IMR-90 (cell line): ENCODE results near the gene PPM1G. TPM values are rescaled to one million over a fixed set of nuclear protein-coding genes. Genes with fewer than 3 reads are reported as not detected.

ENCODE experiments used
- ATAC-seq: fragments of 200-7000 bp; cut with Tn5 transposase; 2 replicates; pipeline ENCODE4 v1.9.1; 2020; ENCODE audit warnings: low read depth, mild to moderate bottlenecking, moderate library complexity
- BruUV-seq: library from RNA; stranded (reverse); fragments of 400-500 nt; replicated peaks from 2 replicates; lab custom pipeline; 2021; lab: Mats Ljungman, UMichigan
- CTCF ChIA-PET: fragments of 300-600 bp; formaldehyde crosslinking; extraction: SDS; loops from one replicate; lab custom pipeline; 2021; ENCODE audit warnings: antibody characterized with exemption; lab: Yijun Ruan, JAX
- POLR2A ChIA-PET: fragments of 300-600 bp; sonication (Branson Sonifier 250); formaldehyde crosslinking; loops from one replicate; lab custom pipeline; 2022; ENCODE audit warnings: antibody characterized with exemption; ENCODE audit not compliant: unreplicated experiment; lab: Charles Lee
- DNase-seq: peaks from one replicate; pipeline ENCODE4 v3.0.0; 2013
- H2AFZ ChIP-seq: replicated peaks from 2 replicates; pipeline ENCODE3; 2013; ENCODE audit warnings: low read length, mild to moderate bottlenecking; ENCODE audit not compliant: poor library complexity
- H2AK5ac ChIP-seq: 2 replicates; pipeline ENCODE4 v1.6.1; 2013; ENCODE audit warnings: low read depth, low read length, inconsistent platforms
- H2AK9ac ChIP-seq: replicated peaks from 2 replicates; pipeline ENCODE3; 2013; ENCODE audit warnings: mild to moderate bottlenecking, low read depth, low read length, moderate library complexity; ENCODE audit not compliant: poor library complexity
- H2BK120ac ChIP-seq: 2 replicates; pipeline ENCODE4 v1.6.1; 2013; ENCODE audit warnings: low read depth, low read length, inconsistent platforms
- H2BK15ac ChIP-seq: 3 replicates; pipeline ENCODE4 v1.6.1; 2013; ENCODE audit warnings: low read depth, low read length, inconsistent platforms
- H2BK20ac ChIP-seq: 2 replicates; pipeline ENCODE4 v1.6.1; 2013; ENCODE audit warnings: low read depth, mild to moderate bottlenecking, inconsistent platforms, low read length, moderate library complexity
- H2BK5ac ChIP-seq: 2 replicates; pipeline ENCODE4 v1.6.1; 2013; ENCODE audit warnings: mild to moderate bottlenecking, low read depth, low read length, inconsistent platforms; ENCODE audit not compliant: poor library complexity, severe bottlenecking
- H3K14ac ChIP-seq: replicated peaks from 2 replicates; pipeline ENCODE4 v1.6.1; 2013; ENCODE audit warnings: low read depth, low read length, inconsistent platforms
- H3K18ac ChIP-seq: 2 replicates; pipeline ENCODE4 v1.6.1; 2013; ENCODE audit warnings: low read depth, low read length, control low read depth
- H3K23ac ChIP-seq: 2 replicates; pipeline ENCODE4 v1.6.1; 2013; ENCODE audit warnings: low read depth, low read length, inconsistent platforms
- H3K27ac ChIP-seq: 2 replicates; pipeline ENCODE4 v1.5.1; 2013; ENCODE audit warnings: mild to moderate bottlenecking, control low read depth, low read length; ENCODE audit not compliant: insufficient read depth
- H3K27me3 ChIP-seq: 2 replicates; pipeline ENCODE4 v1.6.1; 2013; ENCODE audit warnings: low read length; ENCODE audit not compliant: control insufficient read depth, insufficient read depth
- H3K36me3 ChIP-seq: 2 replicates; pipeline ENCODE4 v1.6.1; 2013; ENCODE audit warnings: low read length, mixed read lengths; ENCODE audit not compliant: control insufficient read depth, insufficient read depth
- H3K4ac ChIP-seq: 2 replicates; pipeline ENCODE4 v1.6.1; 2013; ENCODE audit warnings: low read depth, low read length, inconsistent platforms
- H3K4me1 ChIP-seq: 2 replicates; pipeline ENCODE4 v1.6.1; 2013; ENCODE audit warnings: low read length, mixed read lengths; ENCODE audit not compliant: control insufficient read depth, insufficient read depth
- H3K4me2 ChIP-seq: 2 replicates; pipeline ENCODE4 v1.6.1; 2013; ENCODE audit warnings: low read depth, mild to moderate bottlenecking, control low read depth, low read length, moderate library complexity
- H3K4me3 ChIP-seq: 2 replicates; pipeline ENCODE4 v1.5.1; 2013; ENCODE audit warnings: low read depth, mild to moderate bottlenecking, control low read depth, low read length, moderate library complexity; ENCODE audit not compliant: insufficient read depth
- H3K56ac ChIP-seq: 2 replicates; pipeline ENCODE4 v1.6.1; 2013; ENCODE audit warnings: low read length, inconsistent platforms; ENCODE audit not compliant: insufficient read depth; ENCODE audit errors: extremely low read depth
- H3K79me1 ChIP-seq, 2 experiments: 2 replicates each; pipeline ENCODE4 v1.6.1; 2013; ENCODE audit warnings: low read length in 2 of 2, inconsistent platforms in 1 of 2, low read depth in 1 of 2
- H3K9ac ChIP-seq: 2 replicates; pipeline ENCODE4 v1.6.1; 2013; ENCODE audit warnings: low read depth, low read length, control low read depth
- H3K9me1 ChIP-seq: 2 replicates; pipeline ENCODE4 v1.6.1; 2013; ENCODE audit warnings: low read length, inconsistent platforms; ENCODE audit not compliant: insufficient read depth
- H3K9me3 ChIP-seq: 2 replicates; pipeline ENCODE4 v1.6.1; 2013; ENCODE audit warnings: low read length; ENCODE audit not compliant: control insufficient read depth, insufficient read depth
- H4K20me1 ChIP-seq: 2 replicates; pipeline ENCODE4 v1.6.1; 2013; ENCODE audit warnings: low read length, inconsistent platforms; ENCODE audit not compliant: insufficient read depth
- H4K5ac ChIP-seq: 2 replicates; pipeline ENCODE4 v1.6.1; 2013; ENCODE audit warnings: mild to moderate bottlenecking, low read depth, low read length, control low read depth
- H4K8ac ChIP-seq, 2 experiments: 2 replicates each; pipeline ENCODE4 v1.6.1; 2013; ENCODE audit warnings: low read depth in 2 of 2, low read length in 2 of 2, control low read depth in 1 of 2, inconsistent platforms in 1 of 2
- H4K91ac ChIP-seq: 2 replicates; pipeline ENCODE4 v1.6.1; 2013; ENCODE audit warnings: low read depth, low read length, inconsistent platforms; ENCODE audit not compliant: insufficient read depth
- CEBPB ChIP-seq: IDR thresholded peaks from 2 replicates; pipeline ENCODE4 v1.6.1; 2012; ENCODE audit warnings: low read depth, low read length, improper control_type of control experiment
- MAZ ChIP-seq: IDR thresholded peaks from 2 replicates; pipeline ENCODE4 v1.6.1; 2012; ENCODE audit warnings: low read depth, mild to moderate bottlenecking, low read length, improper control_type of control experiment, moderate library complexity, borderline replicate concordance
- RAD21 ChIP-seq: IDR thresholded peaks from 2 replicates; pipeline ENCODE4 v1.6.1; 2012; ENCODE audit warnings: low read length, improper control_type of control experiment
- WGBS, 2 experiments: methylation state at CpG; one replicate each; pipeline versions ENCODE4 v1.1.5 to v1.1.7; 2013; ENCODE audit warnings: missing lambda C conversion rate in 2 of 2; ENCODE audit not compliant: insufficient read length in 1 of 2; ENCODE audit errors: extremely low coverage in 2 of 2; 5-methylcytosine and 5-hydroxymethylcytosine counted together
- dilution Hi-C: fragments of 300-500 bp; cut with HindIII; formaldehyde crosslinking; loops from one replicate; pipeline ENCODE4 v1.14.3; 2018; ENCODE audit warnings: low sequenced_read_pairs; ENCODE audit not compliant: unreplicated experiment
- in situ Hi-C: fragments of 300-500 bp; cut with MboI; formaldehyde crosslinking; loops from 3 replicates; pipeline ENCODE4 v1.14.3; 2019; ENCODE audit warnings: low sequenced_read_pairs, inconsistent platforms, mixed read lengths
- intact Hi-C: fragments of 100-400 bp; cut with micrococcal nuclease; formaldehyde crosslinking; loops from 2 replicates; pipeline ENCODE4 v1.10.0; 2022
- polyA plus RNA-seq, 3 experiments: library from polyadenylated mRNA; depleted of rRNA; stranded (reverse); fragments of >200 nt; gene quantifications; 2 replicates each; pipeline ENCODE4 v1.2.3, GENCODE V29; 2012; ENCODE audit warnings: low replicate concordance in 1 of 3
- total RNA-seq: library from RNA; depleted of rRNA; stranded (reverse); fragments of >200 nt; gene quantifications from 2 replicates; pipeline ENCODE4 v1.2.3, GENCODE V29; 2012
- TF ChIP-seq, protein P1 (sequence below): conservative IDR thresholded peaks from 2 replicates; pipeline ENCODE4 v1.5.1; 2012; ENCODE audit warnings: mild to moderate bottlenecking, low read depth, low read length, improper control_type of control experiment

Gene PPM1G
- total and polyA plus RNA-seq, 2 of the 4 experiments (the other 2 are of a cell fraction): 57.6 to 95.9 TPM

DNA sequence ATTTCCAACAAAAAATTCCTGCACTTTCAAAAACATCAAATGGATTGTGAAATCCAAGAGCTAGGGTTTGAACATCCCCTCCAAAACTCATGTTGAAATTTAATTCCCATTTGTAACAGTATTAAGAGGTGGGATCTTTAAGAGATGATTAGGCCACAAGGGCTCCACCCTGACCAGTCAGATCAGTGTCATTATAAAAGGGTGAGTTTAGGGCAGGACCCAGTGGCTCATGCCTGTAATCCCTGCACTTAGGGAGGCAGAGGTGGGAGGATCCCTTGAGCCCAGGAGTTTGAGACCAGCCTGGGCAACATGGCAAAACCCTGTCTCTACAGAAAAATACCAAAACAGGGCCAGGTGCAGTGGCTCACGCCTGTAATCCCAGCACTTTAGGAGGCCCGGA, 61.8 kb downstream of the PPM1G start:
- H3K9me1 ChIP-seq: no peaks in the 10 kb centered on the region; the same call in 1 of the 2 replicates
- H3K23ac ChIP-seq: no peak overlapping the region
- no peak overlapping the region for H3K18ac ChIP-seq
- H3K4me3 ChIP-seq: no peak overlapping the region
- H3K4me1 ChIP-seq: no peaks in the 10 kb centered on the region
- H2BK20ac ChIP-seq: no peak overlapping the region
- no peak overlapping the region for H3K4ac ChIP-seq
- no peaks in the 10 kb centered on the region for H3K9me3 ChIP-seq
- no CpG with 5 or more reads among the region's 2 CpGs for WGBS, 2 experiments
- dilution Hi-C loops: no loop called here
- H3K4me2 ChIP-seq: no peak overlapping the region
- no peak overlapping the region for H3K14ac ChIP-seq
- H4K8ac ChIP-seq: no peak overlapping the region
- DNase-seq (no peak), ATAC-seq (0 out of 2 replicates have a peak, but pooled peaks have one; percentile 14)
- H2BK15ac ChIP-seq: no peak overlapping the region
- in situ Hi-C loops: no loop called here
- no peak overlapping the region for H2AK5ac ChIP-seq
- no peaks in the 10 kb centered on the region for H3K27me3 ChIP-seq
- H4K5ac ChIP-seq: no peak overlapping the region
- H2AFZ ChIP-seq: no peak overlapping the region
- H4K91ac ChIP-seq: no peak overlapping the region
- H4K20me1 ChIP-seq: peaks cover 15% of the 10 kb centered on the region
- no peak overlapping the region for H2BK120ac ChIP-seq
- H3K36me3 ChIP-seq: peaks cover 6% of the 10 kb centered on the region
- CTCF ChIA-PET: no interaction called here
- intact Hi-C loops: no loop called here
- no peak overlapping the region for H3K56ac ChIP-seq
- no peak overlapping the region for H2AK9ac ChIP-seq
- peaks cover 32 to 64% of the 10 kb centered on the region in 2 experiments for H3K79me1 ChIP-seq
- no TSS peak for BruUV-seq
- POLR2A ChIA-PET: no interaction called here
- no peak overlapping the region for H3K9ac ChIP-seq
- no peak overlapping the region for H2BK5ac ChIP-seq
- no peak overlapping the region for H3K27ac ChIP-seq
- TF ChIP-seq CEBPB (peak; percentile 33; the same call in 1 of the 2 replicates), MAZ (no peak), RAD21 (no peak)
- TF ChIP-seq, protein P1, sequence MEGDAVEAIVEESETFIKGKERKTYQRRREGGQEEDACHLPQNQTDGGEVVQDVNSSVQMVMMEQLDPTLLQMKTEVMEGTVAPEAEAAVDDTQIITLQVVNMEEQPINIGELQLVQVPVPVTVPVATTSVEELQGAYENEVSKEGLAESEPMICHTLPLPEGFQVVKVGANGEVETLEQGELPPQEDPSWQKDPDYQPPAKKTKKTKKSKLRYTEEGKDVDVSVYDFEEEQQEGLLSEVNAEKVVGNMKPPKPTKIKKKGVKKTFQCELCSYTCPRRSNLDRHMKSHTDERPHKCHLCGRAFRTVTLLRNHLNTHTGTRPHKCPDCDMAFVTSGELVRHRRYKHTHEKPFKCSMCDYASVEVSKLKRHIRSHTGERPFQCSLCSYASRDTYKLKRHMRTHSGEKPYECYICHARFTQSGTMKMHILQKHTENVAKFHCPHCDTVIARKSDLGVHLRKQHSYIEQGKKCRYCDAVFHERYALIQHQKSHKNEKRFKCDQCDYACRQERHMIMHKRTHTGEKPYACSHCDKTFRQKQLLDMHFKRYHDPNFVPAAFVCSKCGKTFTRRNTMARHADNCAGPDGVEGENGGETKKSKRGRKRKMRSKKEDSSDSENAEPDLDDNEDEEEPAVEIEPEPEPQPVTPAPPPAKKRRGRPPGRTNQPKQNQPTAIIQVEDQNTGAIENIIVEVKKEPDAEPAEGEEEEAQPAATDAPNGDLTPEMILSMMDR: no peak
